GM19467 (cell line): ENCODE measurements around the gene FCHO2.
"Not testable (repeated sequence)": the region's sequence is repeated elsewhere in the genome, so short reads cannot be mapped to it uniquely, and the experiment has no call there.

ENCODE experiments used
- ATAC-seq: cut with Tn5 transposase; IDR thresholded peaks from one replicate; pipeline ENCODE4 v1.9.1; 2021; ENCODE audit warnings: mild to moderate bottlenecking, moderate library complexity; ENCODE audit not compliant: unreplicated experiment

Gene FCHO2

GRCh38 chr5:72956324-72957140 is 691 bp downstream of the FCHO2 start:
- ATAC-seq = peak; percentile 32

- ATAC-seq = no peak
These were observed 1.5 kb downstream of the FCHO2 start for GRCh38 chr5:72957337-72957736.

DNA sequence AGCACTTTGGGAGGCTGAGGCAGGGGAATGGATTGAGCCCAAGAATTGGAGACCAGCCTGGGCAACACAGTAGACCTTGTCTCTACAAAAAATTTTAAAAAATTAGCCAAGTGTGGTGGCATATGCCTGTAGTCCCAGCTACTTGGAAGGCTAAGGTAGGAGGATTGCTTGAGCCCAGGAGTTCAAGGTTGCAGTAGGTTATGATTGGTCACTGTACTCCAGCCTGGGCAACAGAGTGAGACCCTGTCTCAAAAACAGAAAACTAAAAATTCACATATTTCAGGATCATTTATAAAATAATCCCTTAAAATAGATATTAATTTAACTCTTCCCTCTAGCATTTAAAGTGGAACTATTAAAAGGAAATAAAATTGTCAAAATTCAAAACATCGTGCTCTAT is 3.4 kb downstream of the FCHO2 start:
- ATAC-seq = no peak

GRCh38 chr5:72974481-72974880 is 18.6 kb downstream of the FCHO2 start:
- not testable (repeated sequence) for ATAC-seq

DNA sequence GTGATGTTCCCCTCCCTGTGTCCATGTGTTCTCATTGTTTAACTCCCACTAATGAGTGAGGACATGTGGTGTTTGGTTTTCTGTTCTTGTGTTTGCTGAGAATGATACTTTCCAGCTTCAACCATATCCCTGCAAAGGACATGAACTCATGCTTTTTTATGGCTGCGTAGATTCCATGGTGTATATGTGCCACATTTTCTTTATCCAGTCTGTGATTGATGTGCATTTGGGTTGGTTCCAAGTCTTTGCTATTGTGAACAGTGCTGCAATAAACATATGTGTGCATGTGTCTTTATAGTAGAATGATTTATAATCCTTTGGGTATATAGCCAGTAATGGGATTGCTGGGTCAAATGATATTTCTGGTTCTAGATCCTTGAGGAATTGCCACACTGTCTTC is 21.0 kb downstream of the FCHO2 start:
- ATAC-seq = not testable (repeated sequence)

DNA sequence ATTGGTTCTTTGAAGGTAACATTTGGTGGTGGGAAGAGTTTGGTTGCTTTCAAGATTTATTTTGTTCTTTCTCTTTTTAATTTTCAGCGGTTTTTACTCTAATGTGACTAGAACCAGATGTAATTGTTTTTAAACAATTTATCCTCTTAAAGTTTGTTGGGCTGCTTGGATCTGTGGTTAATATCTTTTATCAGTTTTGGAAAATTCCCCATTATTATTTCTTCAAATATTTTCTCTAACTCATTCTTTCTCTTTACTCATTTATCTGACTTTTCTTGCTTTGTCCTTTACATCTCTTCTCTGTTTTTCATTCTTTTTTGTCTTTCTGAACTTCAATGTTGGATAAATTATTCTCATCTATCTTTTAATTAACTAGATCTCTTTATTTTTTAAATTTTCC is 29.9 kb downstream of the FCHO2 start:
- ATAC-seq = no peak

DNA sequence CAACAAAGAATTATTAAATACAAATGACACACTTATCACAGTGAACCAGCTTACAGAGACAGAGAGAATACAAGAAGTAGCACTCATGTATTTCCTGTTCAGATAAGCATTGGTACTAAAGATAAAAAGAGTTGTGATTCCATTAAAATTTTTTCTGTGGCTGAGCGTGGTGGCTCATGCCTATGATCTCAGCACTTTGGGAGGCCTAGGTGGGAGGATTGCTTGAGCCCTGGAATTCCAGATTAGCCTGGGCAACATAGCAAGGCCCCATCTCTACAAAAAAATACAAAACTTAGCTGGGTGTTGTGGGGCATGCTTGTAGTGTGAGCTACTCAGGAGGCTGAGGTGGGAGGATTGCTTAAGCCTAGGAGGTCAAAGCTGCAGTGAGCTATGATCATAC is 32.9 kb downstream of the FCHO2 start:
- no peak for ATAC-seq

DNA sequence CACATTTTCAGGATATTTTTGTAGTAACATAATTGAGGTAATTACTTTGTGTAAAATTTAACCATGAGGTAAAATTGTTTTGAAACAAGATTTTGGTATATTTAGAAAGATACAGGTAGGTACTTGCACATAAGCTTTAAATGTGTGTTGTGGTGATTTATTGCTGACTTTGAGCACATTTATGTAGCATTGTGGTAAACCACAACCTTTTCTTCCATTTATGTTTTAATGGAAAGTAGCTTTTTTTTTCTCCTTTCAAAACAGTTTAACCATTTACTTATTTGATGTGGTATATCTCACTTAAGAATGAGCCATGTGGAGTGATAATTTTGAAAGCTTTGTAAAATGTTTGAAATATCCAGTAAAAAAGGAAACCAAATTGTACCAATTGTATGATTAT is 35.6 kb downstream of the FCHO2 start:
- ATAC-seq = no peak

DNA sequence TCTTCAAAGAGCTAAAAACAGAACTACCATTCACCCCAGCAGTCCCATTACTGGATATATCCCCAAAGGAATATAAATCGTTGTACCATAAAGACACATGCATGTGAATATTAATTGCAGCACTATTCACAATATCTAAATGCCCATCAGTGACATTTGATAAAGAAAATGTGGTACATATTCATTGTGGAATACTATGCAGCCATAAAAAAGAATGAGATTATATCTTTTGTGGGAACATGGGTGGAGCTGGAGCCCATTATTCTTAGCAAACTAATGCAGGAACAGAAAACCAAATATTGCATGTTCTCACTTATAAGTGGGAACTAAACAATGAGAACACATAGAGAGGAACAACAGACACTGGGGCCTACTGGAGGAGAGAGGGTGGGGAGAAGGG is 38.7 kb downstream of the FCHO2 start:
- ATAC-seq = no peak

DNA sequence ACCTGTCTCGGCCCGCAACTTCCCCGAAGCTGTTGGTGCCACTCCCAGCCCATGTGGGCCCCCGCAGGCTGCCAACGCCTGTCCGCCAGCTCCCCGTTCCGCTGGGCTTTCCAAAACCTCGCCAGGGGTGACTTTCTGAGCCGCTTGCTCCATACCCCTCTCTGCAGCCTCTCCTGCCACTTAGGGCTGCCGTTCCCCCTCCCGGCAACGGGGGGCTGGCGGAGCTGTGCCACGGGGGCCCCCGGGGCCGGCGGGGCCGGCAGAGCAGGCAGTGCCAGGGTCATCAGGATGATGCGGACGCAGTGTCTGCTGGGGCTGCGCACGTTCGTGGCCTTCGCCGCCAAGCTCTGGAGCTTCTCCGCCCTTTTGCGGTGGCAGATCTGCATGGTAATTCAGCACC is 40.8 kb downstream of the FCHO2 start:
- ATAC-seq = no peak

DNA sequence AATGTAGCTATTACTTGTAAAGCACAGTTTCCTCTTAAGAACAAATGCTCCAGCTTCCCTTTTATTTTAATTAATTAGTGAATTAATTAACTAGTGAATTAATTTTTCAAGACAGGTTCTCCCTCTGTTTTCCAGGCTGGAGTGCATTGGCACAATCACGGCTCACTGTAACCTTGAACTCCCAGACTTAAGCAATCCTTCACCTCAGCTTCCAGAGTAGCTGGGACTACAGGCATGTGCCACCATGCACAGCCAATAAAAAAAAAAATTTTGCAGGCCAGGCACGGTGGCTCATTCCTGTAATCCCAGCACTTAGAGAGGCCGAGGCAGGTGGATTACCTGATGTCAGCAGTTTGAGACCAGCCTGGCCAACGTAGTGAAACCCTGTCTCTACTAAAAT is 44.1 kb downstream of the FCHO2 start:
- no peak for ATAC-seq

GRCh38 chr5:73005886-73006285 is 50.0 kb downstream of the FCHO2 start:
- ATAC-seq = no peak

- no peak for ATAC-seq
These were observed 51.2 kb downstream of the FCHO2 start for GRCh38 chr5:73007051-73007450.

- no peak for ATAC-seq
These were observed 53.0 kb downstream of the FCHO2 start for GRCh38 chr5:73008831-73009230.

- ATAC-seq = not testable (repeated sequence)
These were observed 55.8 kb downstream of the FCHO2 start for GRCh38 chr5:73011612-73012011.

DNA sequence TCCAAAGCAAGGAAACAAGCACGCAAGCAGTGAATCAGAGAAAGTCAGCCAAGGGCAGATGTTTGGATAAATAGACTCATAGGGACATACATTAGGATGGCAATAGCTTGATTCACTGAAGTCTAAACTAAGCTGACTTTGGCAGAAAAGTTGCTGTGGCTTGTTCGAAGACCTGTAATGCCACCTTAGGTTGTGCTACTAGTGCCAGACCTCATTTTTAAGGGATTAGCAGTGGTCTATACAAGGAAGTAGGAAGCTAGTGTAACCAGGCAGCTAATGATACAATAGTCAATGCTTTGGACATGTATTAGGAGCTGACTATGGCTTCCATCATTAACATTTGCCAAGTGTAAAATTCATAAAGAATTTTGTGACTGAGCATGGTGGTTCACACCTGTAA is 63.1 kb downstream of the FCHO2 start:
- ATAC-seq = no peak

DNA sequence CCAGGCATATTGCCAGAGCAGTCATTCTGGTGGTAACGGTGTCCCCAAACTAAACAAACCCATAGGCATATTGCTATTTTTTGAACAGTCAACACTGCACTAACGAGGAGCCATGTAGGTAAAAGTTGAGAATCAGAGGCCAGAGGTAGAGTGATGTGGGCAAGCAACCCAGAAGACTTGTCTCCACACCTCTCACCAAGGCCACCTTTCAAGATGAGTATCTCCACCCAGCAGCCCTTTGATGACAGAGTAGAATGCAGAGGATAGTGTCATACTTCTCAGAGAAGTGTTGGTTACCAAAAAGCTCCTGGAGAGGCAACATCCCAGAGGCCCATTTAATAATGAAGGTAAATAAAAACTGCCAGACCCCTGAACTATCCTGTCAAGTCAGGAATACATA is 63.9 kb downstream of the FCHO2 start:
- no peak for ATAC-seq

DNA sequence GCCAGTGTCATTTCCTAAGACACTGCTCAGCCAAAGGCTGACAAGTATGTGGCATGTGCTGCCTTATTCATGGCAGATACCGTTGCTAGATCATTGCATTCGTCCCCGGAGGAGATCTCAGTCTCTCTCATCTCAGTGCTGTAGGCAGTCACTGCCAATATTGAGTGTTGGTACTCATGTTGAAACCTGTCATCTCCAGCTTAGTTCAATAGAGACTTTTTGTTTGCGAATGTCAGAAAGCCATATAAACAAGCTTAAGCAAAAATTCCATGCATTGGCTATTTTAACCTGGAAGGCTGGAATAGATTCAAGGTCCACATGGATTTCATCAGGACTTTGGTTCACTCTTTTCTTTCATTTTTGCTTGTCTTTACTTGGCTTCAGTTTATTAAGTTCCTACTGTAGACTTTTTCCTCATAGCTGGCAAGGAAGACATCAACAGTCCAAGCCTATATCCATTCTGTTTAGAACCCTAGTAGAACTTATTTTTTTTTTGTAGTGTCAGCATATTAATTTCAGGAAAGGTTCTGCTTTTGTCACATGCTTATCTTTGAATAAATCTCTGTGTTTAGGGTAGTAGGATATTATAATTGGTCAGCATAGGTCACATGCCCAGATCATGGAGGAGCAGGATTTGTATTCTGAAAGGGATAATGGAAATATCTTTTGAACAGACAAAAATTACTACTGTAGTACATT is 66.8 kb downstream of the FCHO2 start:
- no peak for ATAC-seq

DNA sequence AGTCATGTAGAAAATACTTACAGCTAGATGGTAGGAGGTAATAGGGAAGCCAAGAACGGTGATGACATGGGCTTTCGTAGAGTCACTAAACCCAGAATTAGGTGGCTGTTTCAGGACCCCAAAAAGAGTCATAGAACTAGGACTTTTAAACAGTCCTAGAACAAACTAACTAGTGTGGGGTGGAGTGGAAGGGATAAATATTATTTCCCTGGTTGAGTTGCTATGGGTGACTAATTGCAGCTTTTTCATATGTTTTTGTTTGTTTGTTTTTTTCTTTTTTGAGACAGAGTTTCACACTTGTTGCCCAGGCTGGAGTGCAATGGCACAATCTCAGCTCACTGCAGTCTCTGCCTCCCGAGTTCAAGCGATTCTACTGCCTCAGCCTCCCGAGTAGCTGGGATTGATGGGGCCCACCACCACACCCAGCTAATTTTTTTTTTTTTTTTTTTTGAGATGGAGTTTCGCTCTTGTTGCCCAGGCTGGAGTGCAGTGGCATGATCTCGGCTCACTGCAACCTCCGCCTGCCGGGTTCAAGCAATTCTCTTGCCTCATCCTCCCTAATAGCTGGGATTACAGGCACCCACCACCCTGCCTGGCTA is 69.2 kb downstream of the FCHO2 start:
- not testable (repeated sequence) for ATAC-seq

DNA sequence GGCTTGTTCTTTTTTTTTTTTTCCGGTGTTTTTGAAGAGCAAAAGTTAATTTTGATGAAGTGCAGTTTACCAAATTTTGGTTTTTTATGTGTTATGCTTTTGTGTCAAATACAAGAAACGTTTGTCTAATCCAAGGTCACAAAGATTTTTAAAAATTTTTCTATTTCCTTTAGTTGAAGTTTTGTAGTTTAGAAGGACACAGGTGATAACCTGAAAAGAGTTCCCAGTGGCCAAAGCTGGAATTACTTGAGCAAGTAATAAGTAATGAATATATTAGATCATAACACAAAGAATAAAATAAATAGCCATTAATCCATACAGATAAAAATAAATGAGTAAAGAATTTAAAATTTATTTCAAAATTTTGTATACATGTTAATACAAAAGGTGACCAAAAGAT is 71.5 kb downstream of the FCHO2 start:
- no peak for ATAC-seq

DNA sequence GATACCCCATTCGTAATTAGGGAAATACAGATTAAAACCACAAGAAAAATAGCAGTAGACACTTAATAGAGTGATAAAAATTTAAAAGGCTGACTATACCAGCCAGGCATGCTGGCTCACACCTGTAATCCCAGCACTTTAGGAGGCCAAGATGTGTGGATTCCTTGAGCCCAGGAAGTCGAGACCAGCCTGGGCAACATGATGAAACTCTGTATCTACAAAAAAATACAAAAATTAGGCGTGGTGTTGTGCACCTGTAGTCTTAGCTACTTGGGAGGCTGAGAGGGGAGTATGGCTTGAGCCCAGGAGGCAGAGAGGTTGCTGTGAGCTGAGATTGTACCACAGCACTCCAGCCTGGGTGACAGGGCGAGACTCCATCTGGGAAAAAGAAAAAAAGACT is 72.0 kb downstream of the FCHO2 start:
- ATAC-seq = no peak

DNA sequence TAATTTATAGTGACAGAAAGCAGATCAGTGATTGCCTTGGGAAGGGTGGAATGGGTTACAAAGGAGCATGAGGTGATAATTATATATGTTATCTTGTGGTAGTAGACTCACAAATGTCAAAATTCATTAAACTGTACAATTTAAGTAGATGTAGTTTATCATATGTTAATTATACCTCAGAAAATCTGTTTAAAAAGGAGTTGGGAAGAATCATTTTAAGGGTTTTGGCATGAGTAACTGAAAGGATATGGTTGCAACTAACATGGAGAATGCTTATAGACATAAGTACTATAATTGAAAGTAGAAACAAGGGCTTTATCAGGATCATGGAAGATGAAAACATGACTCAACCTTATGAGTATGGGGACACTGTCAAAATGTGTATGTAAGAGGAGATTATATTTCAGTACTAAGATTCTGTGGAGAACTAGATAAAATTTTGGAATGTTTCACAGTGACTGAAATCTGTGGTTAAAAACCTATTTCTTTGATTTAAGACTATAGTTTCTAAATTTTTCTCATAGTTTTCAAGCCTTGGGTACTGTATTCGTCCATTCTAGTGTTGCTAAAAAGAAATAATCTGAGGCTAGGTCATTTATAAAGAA is 73.3 kb downstream of the FCHO2 start:
- ATAC-seq = no peak
